HG03575 (cell line): ENCODE results near the gene F11R.
"Not testable (repeated sequence)": the region's sequence is repeated elsewhere in the genome, so short reads cannot be mapped to it uniquely, and the experiment has no call there.

Source experiments
- ATAC-seq: cut with Tn5 transposase; IDR thresholded peaks from one replicate; pipeline ENCODE4 v1.9.1; 2021; ENCODE audit not compliant: unreplicated experiment, insufficient number of reproducible peaks, low FRiP score; ENCODE audit errors: extremely low read depth

F11R gene

DNA sequence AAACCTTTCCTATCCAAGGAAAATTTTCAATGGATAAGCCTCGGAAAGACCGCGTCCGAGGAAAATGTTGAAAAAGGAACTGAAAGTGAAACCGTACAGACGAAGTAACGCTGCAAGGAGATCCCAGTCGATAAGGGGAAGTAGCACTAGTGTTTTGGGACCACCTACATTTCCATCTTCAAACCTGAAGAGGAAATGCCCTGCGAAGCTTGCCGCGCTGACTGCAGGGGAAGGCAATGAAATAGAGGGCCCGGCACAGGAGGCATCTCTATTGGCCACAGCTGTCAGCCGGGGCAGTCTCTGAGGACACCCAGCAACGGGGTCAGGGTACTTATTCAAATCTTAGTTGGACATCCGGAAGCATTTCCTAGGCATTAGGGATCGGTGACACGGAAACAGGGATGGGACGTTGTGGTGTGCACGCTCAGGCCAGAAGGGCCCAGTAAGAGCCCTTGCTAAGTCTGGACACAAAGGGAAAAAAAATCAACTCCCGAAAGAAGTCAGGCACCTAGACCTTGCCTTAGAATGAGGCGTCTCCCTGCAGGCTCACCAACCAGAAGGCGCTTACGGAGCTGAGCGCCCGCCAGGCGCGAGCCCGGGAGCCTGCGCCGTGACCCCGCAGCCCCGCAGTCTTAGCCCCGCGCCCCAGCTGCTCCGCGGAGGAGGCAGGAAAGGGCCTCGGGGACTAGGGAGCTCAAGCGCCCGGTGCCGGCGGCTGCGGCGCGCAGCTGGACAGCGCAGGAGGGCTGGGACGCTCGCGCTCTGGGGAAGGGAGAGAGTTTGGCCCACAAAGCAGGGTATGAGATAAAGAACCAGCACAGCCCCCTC lies 24.2 kb upstream of the F11R start:
- ATAC-seq, result no peak

DNA sequence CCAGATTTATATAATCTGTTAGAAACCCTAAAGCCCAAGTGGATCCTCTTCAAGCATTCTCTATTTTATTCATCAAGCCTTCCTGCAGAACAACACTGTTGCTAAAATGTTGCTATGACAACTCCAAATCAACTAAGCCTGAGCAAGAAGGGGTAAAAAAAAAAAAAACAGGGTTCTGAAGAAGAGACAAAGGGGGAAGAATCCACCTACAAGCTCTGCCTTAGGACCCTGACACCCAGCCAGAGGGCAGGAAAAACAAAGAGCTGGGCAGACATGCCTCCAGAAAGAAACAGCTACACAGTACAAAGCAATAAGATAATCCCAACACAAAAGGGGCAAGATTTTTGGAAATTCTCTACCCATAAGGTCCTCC lies 23.6 kb upstream of the F11R start:
- ATAC-seq, result no peak

DNA sequence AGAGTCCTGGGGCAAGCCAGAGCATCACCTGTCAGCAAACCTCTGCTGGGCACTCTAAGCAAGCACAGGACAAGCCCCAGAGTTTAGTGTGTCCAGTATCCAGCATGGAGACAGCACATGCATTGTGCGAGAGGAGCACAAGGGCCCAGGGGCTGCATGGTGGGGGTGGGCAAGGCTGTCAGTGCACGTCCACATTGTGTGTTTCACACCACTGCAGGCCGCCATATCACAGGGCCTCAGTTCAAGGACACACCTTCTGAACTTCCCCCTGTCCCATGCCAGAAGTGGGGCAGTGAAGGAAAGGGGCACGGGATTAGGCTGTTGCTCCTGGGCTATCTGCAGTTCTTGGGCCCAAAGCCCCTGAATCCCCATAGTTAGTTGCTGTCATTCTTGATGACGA lies 18.6 kb upstream of the F11R start:
- ATAC-seq, result no peak

DNA sequence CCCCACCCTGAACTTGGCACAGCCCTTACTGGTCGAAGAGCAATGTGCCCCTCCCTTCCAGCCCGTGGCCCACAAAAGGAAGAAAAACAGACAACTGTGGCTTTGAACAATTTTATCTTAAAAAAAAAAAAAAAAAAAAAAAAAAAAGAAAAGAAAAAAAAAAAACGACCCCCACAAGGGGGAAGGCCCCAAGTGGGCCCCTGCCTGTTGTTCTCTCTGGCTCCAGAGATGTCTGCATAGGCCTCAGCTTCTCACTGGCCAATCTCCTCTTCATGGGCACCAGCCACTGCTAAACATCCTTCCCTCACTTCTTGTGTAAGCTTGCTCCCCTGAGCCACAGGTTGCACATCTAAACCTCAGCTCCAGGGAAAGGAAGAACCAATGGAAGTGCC lies 18.2 kb upstream of the F11R start:
- ATAC-seq, result no peak

DNA sequence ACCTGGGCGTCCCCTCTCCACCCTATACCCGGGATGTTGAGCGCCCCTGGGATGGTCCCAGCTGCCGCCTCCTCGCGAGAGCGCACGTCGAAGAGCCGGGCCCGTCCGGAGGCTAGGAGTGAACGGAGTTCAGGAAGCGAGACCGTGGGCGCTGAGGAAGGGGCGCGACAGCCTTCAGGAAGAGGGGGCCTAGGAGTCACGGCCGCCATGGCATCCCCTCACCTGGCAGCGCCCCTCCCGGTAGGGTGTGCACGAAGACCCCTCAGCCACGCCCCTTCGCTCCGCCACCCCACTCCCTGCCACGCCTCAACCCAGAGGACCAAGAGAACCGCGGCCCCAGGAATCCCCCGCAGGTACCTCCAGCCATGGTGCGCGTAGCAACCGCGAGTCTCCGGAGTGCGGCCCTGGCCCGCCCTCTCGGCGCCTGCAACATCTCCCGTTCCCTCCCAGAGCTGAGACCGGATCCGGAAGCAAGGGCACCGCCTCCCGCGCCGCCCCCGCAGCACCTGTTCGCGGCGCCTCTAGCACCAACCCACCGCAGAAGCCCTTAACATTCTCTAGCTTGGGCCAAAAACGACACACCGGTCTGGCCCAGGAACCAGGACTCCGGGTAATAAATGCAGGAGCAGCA lies 17.7 kb upstream of the F11R start, which contains the start of gene TSTD1:
TSTD1 (minus strand) TSS at position 442 of the 631 bp plus-strand sequence; CDS start at position 367, 75 bp downstream.
- no peak for ATAC-seq

DNA sequence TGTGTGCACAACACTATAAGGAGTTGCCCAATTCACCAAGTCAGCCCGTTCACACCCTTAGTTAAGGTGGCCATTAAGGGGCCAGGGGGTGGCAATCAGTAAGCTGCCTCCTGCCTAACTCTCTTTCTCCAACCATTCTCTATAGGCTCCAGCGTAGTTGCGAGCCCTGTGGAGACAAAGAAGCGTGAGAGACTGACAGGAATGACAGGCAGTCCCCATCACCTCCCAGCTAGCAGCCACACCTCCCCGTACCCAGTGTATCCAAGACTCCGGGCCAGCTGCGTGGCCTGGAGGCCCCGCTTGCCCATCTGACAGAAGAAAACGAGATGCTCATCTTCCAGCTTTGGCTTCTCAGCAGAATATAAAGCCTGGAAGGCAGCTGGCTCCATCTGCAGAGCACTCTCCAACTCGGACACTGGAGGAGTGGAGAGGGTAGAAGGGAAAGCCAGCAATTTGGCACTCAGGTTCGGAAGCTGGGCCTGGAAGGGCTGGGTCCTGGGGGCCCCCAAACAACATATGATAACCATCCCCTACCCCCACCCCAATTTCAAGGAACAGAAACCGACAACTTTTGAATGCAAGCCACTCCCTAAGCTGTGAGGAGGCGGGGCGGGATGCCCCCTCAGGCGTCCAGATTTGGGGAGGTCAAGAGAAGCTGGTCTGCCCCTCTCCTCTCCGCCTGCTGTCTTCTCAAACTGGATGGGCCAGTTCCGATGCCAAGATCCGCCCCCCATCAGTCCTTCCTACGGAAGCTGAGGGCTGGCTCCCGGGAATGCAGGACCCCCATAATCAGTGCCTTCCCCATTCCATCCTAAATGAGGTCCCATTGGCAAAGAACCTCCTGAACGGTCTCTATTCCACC lies 16.9 kb upstream of the F11R start:
- ATAC-seq, result no peak

DNA sequence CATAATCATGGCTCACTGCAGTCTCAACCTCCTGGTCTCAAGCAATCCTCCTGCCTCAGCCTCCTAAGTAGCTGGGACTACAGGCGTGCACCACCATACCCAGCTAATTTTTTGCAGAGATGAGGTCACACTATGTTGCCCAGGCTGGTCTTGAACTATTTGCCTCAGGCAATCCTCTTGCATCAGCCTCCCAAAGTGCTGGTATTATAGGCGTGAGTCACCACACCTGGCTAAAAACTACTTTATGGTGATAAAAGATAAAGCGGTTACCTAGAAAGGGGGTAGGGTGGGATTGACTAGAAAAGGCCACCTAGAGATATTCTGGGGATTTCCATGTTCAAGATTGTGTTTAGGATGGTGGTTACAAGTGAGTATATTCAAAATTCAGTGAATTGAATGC lies 12.8 kb upstream of the F11R start:
- ATAC-seq, result no peak

DNA sequence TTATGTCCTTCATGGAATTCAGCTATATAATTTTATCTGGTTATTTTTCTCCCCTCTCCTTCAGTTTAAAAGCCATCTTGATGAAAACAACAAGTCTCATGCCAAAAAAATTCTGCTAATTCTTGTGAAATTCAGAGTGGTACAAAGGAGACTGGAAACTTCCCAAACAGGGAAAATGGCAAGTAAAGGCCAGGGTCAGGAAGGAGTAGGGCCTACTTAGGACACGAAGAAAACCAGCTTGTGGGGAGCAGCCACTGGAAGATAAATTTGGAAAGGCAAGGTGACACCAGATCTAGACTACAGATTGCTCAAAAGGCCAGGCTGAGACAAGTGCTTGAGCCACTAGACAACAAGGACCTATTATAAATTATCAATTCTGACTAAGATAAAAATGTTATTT lies 11.5 kb upstream of the F11R start:
- no peak for ATAC-seq

DNA sequence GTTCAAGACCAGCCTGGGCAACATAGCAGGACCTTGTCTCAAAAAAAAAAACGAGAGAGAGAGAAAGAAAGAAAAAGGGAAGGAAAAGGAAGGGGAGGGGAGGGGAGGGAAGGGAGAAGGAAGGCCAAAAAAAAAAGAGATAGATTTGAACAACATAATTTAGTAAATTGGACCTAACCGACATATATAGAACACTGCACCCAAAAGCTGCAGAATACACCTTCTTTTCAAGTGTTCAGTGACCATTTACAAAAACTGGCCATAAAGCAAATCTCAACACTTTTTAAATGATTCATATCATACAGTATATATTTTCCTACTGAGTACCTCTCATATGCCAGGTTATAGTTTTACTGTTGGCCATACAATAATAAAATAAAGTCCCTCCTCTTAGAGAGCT lies 10.9 kb upstream of the F11R start:
- no peak for ATAC-seq

DNA sequence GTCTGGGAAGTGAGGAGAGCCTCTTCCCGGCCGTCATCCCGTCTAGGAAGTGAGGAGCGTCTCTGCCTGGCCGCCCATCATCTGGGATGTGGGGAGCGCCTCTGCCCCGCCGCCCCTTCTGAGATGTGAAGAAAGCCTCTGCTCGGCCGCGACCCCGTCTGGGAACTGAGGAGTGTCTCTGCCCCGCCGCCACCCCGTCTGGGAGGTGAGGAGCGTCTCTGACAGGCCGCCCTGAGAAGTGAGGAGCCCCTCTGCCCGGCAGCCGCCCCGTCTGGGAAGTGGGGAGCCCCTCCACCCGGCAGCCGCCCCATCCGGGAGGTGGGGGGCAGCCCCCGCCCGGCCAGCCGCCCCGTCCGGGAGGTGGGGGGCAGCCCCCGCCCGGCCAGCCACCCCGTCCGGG lies 8.5 kb upstream of the F11R start:
- not testable (repeated sequence) for ATAC-seq

DNA sequence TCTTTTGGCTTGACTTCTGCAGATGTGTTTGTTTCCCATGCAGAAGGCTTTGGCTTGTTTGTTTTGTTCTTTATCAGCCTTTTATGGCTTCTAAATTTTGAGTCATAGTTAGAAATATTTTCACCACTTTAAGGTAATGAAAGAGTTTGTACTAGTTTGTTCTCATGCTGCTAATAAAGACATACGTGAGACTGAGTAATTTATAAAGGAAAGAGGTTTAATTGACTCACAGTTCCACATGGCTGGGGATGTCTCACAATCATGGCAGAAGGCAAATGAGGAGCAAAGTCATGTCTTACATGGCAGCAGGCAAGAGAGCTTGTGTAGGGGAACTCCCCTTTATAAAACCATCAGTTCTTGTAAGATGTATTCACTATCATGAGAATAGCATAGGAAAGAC lies 6.0 kb upstream of the F11R start:
- not testable (repeated sequence) for ATAC-seq

DNA sequence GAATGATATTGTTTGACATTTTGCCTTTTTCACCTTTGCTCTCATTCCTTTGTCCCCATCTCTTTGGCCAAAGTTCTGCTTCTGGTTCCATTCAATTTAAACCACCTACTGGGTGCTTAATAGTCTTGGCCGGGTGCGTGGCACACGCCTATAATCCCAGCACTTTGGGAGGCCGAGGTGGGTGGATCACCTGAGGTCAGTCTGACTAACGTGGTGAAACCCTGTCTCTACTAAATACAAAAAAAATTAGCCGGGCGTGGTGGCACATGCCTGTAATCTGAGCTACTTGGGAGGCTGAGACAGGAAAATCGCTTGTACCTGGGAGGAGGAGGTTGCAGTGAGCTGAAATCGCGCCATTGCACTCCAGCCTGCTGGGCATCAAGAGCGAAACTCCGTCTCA lies 1.5 kb upstream of the F11R start:
- not testable (repeated sequence) for ATAC-seq

DNA sequence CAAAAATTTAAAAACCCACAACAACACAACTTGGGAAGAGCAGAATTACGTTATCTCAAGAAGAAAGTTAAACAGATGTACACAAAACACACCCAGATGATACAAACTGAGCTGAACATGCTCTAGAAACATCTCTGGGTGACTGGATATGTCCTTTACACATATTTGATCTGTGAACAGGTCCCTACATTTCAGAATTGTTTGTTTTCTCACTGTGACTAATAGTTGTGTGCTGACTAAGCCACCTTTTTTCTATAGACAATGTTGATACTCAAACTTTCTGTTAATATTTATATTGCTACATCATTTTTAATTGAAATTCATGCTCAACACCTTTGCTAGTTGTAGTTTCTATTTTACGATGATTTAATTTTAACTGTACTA lies 1.0 kb upstream of the F11R start:
- ATAC-seq, result no peak

DNA sequence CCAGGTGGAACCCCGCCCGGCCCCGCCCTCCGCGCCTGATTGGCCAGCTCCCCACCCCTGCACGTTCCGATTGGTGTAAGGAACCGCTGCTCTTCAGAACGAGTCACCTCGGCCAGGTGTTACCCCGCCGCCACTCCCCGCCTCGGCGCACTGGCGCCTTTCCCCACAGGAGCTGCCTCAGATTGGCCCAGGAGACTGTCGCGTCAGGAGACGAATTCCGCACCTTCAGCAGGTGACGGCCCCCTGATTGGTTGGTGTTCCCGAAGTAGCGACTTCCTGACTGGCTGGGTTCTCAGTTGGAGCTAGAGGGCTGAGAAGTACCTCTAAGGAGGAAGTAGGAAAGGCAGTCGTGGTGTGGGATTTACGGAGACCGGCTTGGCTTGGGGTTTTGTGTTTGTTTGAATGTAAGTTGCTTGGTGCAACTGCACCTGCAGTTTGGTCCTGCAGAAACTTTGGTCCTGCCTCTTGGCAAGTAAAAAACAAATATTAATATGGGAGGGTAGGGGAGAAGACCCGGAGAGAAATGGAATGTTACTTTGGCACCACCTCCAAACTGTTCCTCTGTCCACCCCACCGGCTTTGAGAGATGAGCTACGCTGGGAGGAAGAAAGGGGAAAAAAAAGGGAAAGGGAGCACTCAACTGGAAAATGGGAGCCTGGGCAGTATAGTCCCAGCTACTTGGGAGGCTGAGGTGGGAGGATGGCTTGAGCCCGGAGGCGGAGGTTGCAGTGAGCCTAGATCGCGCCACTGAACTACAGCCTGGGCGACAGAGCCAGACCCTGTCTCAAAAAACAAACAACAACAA lies 415 bp upstream of the F11R start:
- no peak for ATAC-seq

DNA sequence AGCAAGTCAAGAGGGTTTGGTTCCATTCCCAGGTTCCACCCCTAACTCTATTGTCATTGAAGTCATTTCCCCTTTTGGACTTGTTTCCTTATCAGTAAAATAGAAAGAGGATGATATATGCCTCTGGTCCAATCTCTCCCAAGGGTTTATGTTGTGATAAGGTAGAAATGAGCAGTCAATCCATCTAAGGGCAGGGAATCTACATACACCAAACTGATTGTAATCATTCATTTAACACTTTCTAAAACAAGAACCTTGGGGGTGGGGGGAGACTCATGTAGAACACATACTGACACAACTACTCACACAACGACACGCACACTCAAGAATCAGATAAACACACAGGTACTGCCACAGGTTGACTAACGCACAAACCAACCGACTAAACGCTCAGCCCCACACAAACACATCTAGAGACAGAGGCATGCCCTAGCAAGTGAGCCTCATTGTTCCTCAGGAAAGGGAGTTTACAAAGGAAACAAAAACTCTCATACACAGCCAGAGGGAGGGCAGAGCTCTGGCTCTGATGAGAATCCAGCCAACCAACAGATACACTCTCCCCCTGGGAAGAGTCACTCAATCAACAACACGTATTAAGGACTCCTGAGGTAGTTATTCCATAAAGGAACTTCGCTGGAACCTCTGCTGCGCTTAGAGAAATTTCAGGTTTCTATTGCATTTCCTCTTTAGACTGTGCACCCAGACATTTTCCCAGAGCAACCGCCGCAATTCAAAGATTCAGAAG lies 1.0 kb downstream of the F11R start:
- no peak for ATAC-seq

DNA sequence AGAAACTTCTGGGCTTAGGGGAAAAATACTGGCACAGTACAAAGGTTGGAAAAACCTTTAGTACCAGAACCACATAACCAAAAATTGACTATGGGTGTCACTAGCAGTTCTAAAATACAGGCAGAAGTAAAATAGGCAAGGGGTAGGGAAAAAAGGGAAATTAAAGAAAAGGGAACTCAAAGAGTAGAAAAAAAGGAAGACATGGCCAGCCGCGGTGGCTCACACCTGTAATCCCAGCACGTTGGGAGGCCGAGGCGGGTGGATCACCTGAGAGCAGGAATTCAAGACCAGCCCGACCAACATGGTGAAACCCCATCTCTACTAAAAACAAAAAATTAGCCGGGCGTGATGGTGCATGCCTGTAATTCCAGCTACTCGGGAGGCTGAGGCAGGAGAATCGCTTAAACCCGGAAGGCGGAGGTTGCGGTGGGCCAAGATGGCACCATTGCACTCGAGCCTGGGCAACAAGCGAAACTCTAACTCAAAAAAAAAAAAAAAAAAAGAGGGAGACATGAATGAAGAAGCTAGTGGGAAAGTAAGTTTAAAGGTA lies 1.8 kb downstream of the F11R start:
- not testable (repeated sequence) for ATAC-seq

DNA sequence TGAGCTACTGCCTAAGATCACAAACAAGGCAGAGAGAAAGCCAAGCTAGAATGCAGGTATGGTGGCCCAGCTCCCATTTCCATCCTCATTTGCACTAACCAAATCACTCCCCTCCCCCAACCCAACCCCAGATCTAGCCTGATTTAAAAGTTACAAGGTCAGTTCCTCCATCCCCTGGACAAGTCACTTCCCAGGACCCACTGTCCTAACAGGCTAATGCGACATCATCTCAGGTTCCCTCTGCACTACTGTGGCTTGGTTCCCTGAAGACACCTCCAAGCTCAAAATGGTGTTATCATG lies 2.4 kb downstream of the F11R start:
- no peak for ATAC-seq
